Measurements from ENCODE around the gene AKT3.
A peak's percentile ranks its signal among the peaks of the same experiment; 100 is the strongest.
"Not testable (repeated sequence)": the region's sequence is repeated elsewhere in the genome, so short reads cannot be mapped to it uniquely, and the experiment has no call there.

AKT3 gene

GRCh38 chr1:243850202-243850451, at the start of gene AKT3:
AKT3 (minus strand) TSS chr1:243850243; CDS start chr1:243843170, 7,073 bp downstream.
- Histone ChIP-seq H3K4me1 (peaks cover 14% of the 10 kb centered on the region), H3K4me3 (peak within 1 kb of the TSS; percentile 47), H3K27me3 (ENCODE audit: low read depth) (no peaks in the 10 kb centered on the region), H3K36me3 (replicated peaks) (no peaks in the 10 kb centered on the region), H3K9me3 (no peaks in the 10 kb centered on the region)
- peak; percentile 83 to 89 for DNase-seq (ENCODE audit: low spot score in 2 of 2)
- in situ Hi-C loops (cut with MboI; ENCODE audit: low sequenced_read_pairs), result no loop called here

GRCh38 chr1:243898278-243898677, 48.2 kb upstream of the AKT3 start:
- no peak overlapping the region for H3K4me3 ChIP-seq

GRCh38 chr1:243896313-243896712, 46.3 kb upstream of the AKT3 start:
- no peak overlapping the region for H3K4me3 ChIP-seq
- peaks cover 4% of the 10 kb centered on the region; the same call in 1 of the 2 replicates for H3K27me3 ChIP-seq (ENCODE audit: low read depth)
- peaks cover 4% of the 10 kb centered on the region; the same call in 1 of the 2 replicates for H3K4me1 ChIP-seq
- no peak for DNase-seq (ENCODE audit: low spot score in 2 of 2)
- no peaks in the 10 kb centered on the region for H3K36me3 ChIP-seq (replicated peaks)
- in situ Hi-C loops (cut with MboI; ENCODE audit: low sequenced_read_pairs), result no loop called here
- no peaks in the 10 kb centered on the region; the same call in 1 of the 2 replicates for H3K9me3 ChIP-seq

More at GRCh38 chr1:243898278-243898677, 48.2 kb upstream of the AKT3 start:
- no peaks in the 10 kb centered on the region for H3K4me1 ChIP-seq
- no peaks in the 10 kb centered on the region for H3K36me3 ChIP-seq (replicated peaks)
- H3K27me3 ChIP-seq (ENCODE audit: low read depth), result peaks cover 4% of the 10 kb centered on the region; the same call in 1 of the 2 replicates
- H3K9me3 ChIP-seq, result no peaks in the 10 kb centered on the region; the same call in 1 of the 2 replicates
- in situ Hi-C loops (cut with MboI; ENCODE audit: low sequenced_read_pairs), result no loop called here
- DNase-seq (ENCODE audit: low spot score in 2 of 2), result no peak

- DNase-seq (ENCODE audit: low spot score in 2 of 2), result no peak
- no peaks in the 10 kb centered on the region for H3K27me3 ChIP-seq (ENCODE audit: low read depth)
- H3K9me3 ChIP-seq, result no peaks in the 10 kb centered on the region
- H3K36me3 ChIP-seq (replicated peaks), result no peaks in the 10 kb centered on the region
- no peak overlapping the region for H3K4me3 ChIP-seq
- peaks cover 4% of the 10 kb centered on the region; the same call in 1 of the 2 replicates for H3K4me1 ChIP-seq
- in situ Hi-C loops (cut with MboI; ENCODE audit: low sequenced_read_pairs), result no loop called here
These were observed 42.4 kb upstream of the AKT3 start for GRCh38 chr1:243892456-243892855.

- H3K4me3 ChIP-seq, result no peak overlapping the region
- H3K27me3 ChIP-seq (ENCODE audit: low read depth), result no peaks in the 10 kb centered on the region
- no peak for DNase-seq (ENCODE audit: low spot score in 2 of 2)
- in situ Hi-C loops (cut with MboI; ENCODE audit: low sequenced_read_pairs), result no loop called here
- H3K36me3 ChIP-seq (replicated peaks), result no peaks in the 10 kb centered on the region
- H3K4me1 ChIP-seq, result peaks cover 4% of the 10 kb centered on the region; the same call in 1 of the 2 replicates
- no peaks in the 10 kb centered on the region for H3K9me3 ChIP-seq
These were observed 40.5 kb upstream of the AKT3 start for GRCh38 chr1:243890576-243890975.

- in situ Hi-C loops (cut with MboI; ENCODE audit: low sequenced_read_pairs), result no loop called here
- H3K4me1 ChIP-seq, result no peaks in the 10 kb centered on the region
These were observed 35.8 kb upstream of the AKT3 start for GRCh38 chr1:243885806-243886205.

GRCh38 chr1:243884603-243885002, 34.6 kb upstream of the AKT3 start:
- no peaks in the 10 kb centered on the region for H3K9me3 ChIP-seq
- no peaks in the 10 kb centered on the region for H3K27me3 ChIP-seq (ENCODE audit: low read depth)
- no peaks in the 10 kb centered on the region for H3K36me3 ChIP-seq (replicated peaks)
- H3K4me3 ChIP-seq, result no peak overlapping the region
- in situ Hi-C loops (cut with MboI; ENCODE audit: low sequenced_read_pairs), result no loop called here
- no peak for DNase-seq (ENCODE audit: low spot score in 2 of 2)
- H3K4me1 ChIP-seq, result no peaks in the 10 kb centered on the region

More at GRCh38 chr1:243885806-243886205, 35.8 kb upstream of the AKT3 start:
- H3K9me3 ChIP-seq, result no peaks in the 10 kb centered on the region
- no peaks in the 10 kb centered on the region for H3K36me3 ChIP-seq (replicated peaks)
- DNase-seq (ENCODE audit: low spot score in 2 of 2), result no peak
- no peak overlapping the region for H3K4me3 ChIP-seq
- H3K27me3 ChIP-seq (ENCODE audit: low read depth), result no peaks in the 10 kb centered on the region

- in situ Hi-C loops (cut with MboI; ENCODE audit: low sequenced_read_pairs), result no loop called here
- no peaks in the 10 kb centered on the region for H3K36me3 ChIP-seq (replicated peaks)
- no peak overlapping the region for H3K4me3 ChIP-seq
- H3K4me1 ChIP-seq, result no peaks in the 10 kb centered on the region
- DNase-seq (ENCODE audit: low spot score in 2 of 2), result no peak
- H3K9me3 ChIP-seq, result no peaks in the 10 kb centered on the region
- H3K27me3 ChIP-seq (ENCODE audit: low read depth), result no peaks in the 10 kb centered on the region
These were observed 33.5 kb upstream of the AKT3 start for GRCh38 chr1:243883551-243883950.

- no peak for DNase-seq (ENCODE audit: low spot score in 2 of 2)
- H3K27me3 ChIP-seq (ENCODE audit: low read depth), result no peaks in the 10 kb centered on the region
- H3K4me1 ChIP-seq, result no peaks in the 10 kb centered on the region
- H3K9me3 ChIP-seq, result no peaks in the 10 kb centered on the region
- H3K36me3 ChIP-seq (replicated peaks), result no peaks in the 10 kb centered on the region
- no peak overlapping the region for H3K4me3 ChIP-seq
- in situ Hi-C loops (cut with MboI; ENCODE audit: low sequenced_read_pairs), result no loop called here
These were observed 32.2 kb upstream of the AKT3 start for GRCh38 chr1:243882276-243882675.

GRCh38 chr1:243877058-243877457, 27.0 kb upstream of the AKT3 start:
- H3K27me3 ChIP-seq (ENCODE audit: low read depth); DNase-seq (ENCODE audit: low spot score in 2 of 2); in situ Hi-C loops (cut with MboI; ENCODE audit: low sequenced_read_pairs); H3K4me3 ChIP-seq; H3K9me3 ChIP-seq; H3K4me1 ChIP-seq; H3K36me3 ChIP-seq (replicated peaks): not testable (repeated sequence)

GRCh38 chr1:243855616-243856318, 5.7 kb upstream of the AKT3 start:
- in situ Hi-C loops (cut with MboI; ENCODE audit: low sequenced_read_pairs), result no loop called here
- Histone ChIP-seq H3K36me3 (replicated peaks) (no peaks in the 10 kb centered on the region), H3K4me3 (no peak overlapping the region), H3K27me3 (ENCODE audit: low read depth) (no peaks in the 10 kb centered on the region), H3K9me3 (no peaks in the 10 kb centered on the region), H3K4me1 (peaks cover 4% of the 10 kb centered on the region; the same call in 1 of the 2 replicates)
- no peak for DNase-seq (ENCODE audit: low spot score in 2 of 2)

GRCh38 chr1:243851765-243852164, 1.7 kb upstream of the AKT3 start:
- H3K4me3 ChIP-seq, result peak overlapping the region; percentile 47; the same call in 1 of the 2 replicates
- H3K4me1 ChIP-seq, result peaks cover 14% of the 10 kb centered on the region
- no peaks in the 10 kb centered on the region for H3K27me3 ChIP-seq (ENCODE audit: low read depth)
- H3K36me3 ChIP-seq (replicated peaks), result no peaks in the 10 kb centered on the region
- in situ Hi-C loops (cut with MboI; ENCODE audit: low sequenced_read_pairs), result no loop called here
- no peaks in the 10 kb centered on the region for H3K9me3 ChIP-seq
- DNase-seq (ENCODE audit: low spot score in 2 of 2), result no peak

- no peak for DNase-seq (ENCODE audit: low spot score in 2 of 2)
- H3K9me3 ChIP-seq, result no peaks in the 10 kb centered on the region
- H3K4me1 ChIP-seq, result peaks cover 14% of the 10 kb centered on the region
- peak overlapping the region; percentile 47 for H3K4me3 ChIP-seq
- H3K27me3 ChIP-seq (ENCODE audit: low read depth), result no peaks in the 10 kb centered on the region
- no peaks in the 10 kb centered on the region for H3K36me3 ChIP-seq (replicated peaks)
- in situ Hi-C loops (cut with MboI; ENCODE audit: low sequenced_read_pairs), result no loop called here
These were observed 1.3 kb upstream of the AKT3 start for GRCh38 chr1:243851257-243851756.

- H3K4me1 ChIP-seq, result peaks cover 14% of the 10 kb centered on the region
- no peaks in the 10 kb centered on the region for H3K9me3 ChIP-seq
- no peaks in the 10 kb centered on the region for H3K36me3 ChIP-seq (replicated peaks)
- H3K4me3 ChIP-seq, result peak overlapping the region; percentile 47
- in situ Hi-C loops (cut with MboI; ENCODE audit: low sequenced_read_pairs), result no loop called here
- peak; percentile 67 to 90 for DNase-seq (ENCODE audit: low spot score in 2 of 2)
- H3K27me3 ChIP-seq (ENCODE audit: low read depth), result no peaks in the 10 kb centered on the region
These were observed 611 bp upstream of the AKT3 start for GRCh38 chr1:243850452-243851256.
